GM21723 (cell line): Measurements from ENCODE around the gene CACUL1.
"Not testable (repeated sequence)": the region's sequence is repeated elsewhere in the genome, so short reads cannot be mapped to it uniquely, and the experiment has no call there.

Experiments used
- ATAC-seq: cut with Tn5 transposase; IDR thresholded peaks from one replicate; pipeline ENCODE4 v1.9.1; 2021; ENCODE audit warnings: mild to moderate bottlenecking, moderate library complexity; ENCODE audit not compliant: unreplicated experiment

The CACUL1 gene

DNA sequence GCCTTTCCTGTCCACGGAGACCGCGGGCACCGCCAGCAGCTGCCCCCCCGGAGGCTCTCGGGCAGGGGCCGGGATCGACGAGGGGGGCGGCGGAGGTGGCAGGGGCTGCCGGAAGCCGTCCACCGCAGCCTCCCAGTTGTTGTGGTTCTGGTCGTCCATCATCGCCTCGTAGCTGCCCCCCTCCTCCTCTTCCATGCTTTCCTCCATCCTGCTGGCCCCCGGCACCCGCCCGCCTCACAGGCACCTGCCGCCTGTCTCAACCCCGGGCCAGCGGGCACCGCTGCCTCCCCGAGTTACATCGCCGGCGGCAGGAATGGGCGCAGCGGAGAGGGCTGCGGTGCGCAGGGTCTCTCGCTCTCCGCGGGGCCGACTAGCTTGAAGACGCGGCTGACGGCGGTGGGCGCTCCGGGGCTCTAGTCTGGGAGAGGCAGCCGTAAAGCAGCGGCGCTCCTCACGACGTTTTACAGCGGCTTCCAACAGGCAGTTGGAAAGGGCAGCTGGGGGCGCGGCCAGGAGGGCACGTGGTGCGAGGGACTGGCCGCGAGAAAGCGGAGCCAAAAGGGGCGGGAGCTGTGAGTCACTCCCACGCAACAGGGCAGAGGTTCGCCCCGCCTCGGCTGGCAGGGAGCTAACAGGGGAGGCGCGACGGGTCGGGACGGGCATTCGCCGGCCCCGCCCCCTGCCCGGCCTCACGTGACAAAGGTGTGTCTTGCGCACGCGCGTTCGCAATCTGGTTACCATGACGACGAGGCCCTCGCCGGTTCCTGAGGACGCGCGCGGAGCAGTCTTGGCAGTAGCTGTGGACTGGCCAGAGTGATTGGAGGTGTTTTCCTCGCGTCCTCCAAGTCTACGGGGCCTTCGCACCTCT is at the start of gene CACUL1:
Gene CACUL1, minus strand, starts transcription at position 415 of the 868 bp plus-strand sequence. Its CDS starts 208 bp downstream, at position 207.
- ATAC-seq = peak; percentile 94

DNA sequence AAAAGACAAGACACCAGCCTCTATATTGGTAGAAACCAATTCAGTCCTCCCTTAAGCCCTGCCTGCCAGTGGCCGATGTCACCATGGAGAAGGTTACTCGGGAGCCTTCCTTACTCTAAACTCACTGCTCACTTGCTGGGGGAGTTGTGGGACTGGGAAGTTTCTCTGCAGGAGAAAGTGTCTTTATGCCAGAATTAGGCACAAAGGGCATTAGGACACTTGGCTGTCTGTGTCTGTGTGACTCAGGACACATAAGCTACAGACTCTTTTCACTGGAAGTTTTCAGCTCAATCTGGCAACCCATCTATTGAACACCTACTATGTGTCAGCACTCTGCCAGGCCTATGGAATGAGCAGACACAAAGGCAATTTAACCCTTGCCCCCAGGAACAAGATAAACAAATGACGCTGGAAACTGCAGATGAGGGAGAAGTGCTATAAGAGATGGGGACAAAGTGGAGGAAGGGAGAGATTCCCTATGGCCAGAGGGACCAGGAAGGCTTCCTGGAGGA is 49.5 kb upstream of the CACUL1 start:
- ATAC-seq = no peak

DNA sequence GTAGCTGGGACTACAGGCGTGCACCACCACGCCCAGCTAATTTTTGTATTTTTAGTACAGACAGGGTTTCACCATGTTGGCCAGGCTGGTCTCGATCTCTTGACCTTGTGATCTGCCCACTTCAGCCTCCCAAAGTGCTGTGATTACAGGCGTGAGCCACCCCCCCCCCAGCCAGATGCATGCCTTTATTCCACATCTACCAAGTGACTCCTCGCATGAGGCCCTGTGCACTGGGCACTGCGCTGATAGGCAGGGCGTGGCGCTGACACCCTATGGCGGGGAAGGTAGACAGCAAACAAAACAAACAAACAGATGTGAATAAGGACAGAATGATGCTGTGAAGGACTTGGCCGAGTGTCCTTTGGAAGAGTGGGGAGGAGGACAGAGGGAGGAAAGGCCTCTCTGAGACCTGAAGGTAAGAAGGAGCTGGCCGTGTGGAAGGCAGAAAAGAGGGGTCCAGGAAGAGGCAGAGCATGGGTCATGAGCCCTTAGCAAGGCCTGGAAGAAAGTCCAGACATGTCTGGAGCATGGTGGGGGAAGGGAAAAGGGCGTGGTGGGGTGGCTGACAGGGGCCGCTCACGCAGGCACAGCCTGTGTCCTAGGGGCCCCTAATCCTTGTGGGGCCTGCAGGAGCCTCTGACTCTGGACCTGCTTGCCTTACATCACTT is 47.5 kb upstream of the CACUL1 start:
- ATAC-seq = no peak

GRCh38 chr10:118800920-118801319 is 46.1 kb upstream of the CACUL1 start:
- ATAC-seq = no peak

DNA sequence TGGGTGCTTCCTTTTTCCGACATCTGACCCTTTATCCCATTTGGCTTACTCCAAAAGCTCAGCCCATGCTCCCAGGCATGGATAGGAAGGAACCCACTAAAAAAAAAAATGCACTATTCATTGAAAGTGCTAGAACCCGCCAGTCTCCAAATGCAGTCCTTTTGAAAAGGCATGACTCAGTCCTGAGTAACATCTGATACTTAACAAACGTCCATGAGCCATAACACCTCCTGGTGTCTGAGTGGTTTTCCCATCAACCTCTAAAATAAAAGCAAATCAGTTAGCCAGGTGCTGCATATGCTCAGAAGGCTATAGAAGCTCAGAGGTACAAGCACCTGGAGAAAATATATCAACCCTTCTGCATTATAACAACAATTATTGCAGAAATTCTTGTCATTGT is 45.0 kb upstream of the CACUL1 start:
- no peak for ATAC-seq

GRCh38 chr10:118798231-118798662 is 43.5 kb upstream of the CACUL1 start:
- ATAC-seq = no peak

DNA sequence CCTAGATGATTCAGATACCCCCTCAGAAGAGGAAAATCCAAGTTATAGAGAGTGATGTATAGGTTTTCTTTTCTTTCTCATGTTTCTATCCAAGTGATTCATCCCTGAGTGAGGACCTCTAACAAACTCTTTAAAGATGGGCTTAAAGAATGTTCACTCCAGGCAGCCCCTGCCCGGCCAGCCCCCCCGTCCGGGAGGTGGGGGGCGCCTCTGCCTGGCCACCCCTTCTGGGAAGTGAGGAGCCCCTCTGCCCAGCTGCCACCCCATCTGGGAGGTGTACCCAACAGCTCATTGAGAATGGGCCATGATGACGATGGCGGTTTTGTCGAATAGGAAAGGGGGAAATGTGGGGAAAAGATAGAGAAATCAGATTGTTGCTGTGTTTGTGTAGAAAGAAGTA is 40.2 kb upstream of the CACUL1 start:
- not testable (repeated sequence) for ATAC-seq

- no peak for ATAC-seq
Observed at GRCh38 chr10:118793545-118793944, 38.8 kb upstream of the CACUL1 start.

GRCh38 chr10:118792526-118792925 is 37.8 kb upstream of the CACUL1 start:
- ATAC-seq = no peak

- ATAC-seq = no peak
Observed at GRCh38 chr10:118790058-118790457, 35.3 kb upstream of the CACUL1 start.

DNA sequence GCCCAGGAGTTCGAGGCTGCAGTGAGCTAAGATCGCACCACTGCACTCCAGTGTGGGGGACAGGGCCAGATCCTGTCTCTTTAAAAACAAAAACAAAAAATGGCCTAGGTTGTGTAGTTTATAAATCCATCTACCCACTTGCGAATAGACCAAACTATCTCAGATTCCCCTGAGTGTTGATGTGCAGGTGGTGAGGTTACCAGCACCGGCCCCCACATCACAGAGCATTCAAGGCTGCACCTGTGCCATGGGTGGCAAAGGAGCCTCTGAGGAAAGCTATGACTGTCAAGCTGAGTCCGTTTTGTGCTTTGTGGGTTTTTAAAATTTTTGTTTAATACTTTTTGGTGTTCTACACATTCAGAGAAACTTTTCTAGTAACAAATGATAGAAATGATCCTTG is 30.8 kb upstream of the CACUL1 start:
- ATAC-seq = no peak

- no peak for ATAC-seq
Observed at GRCh38 chr10:118783776-118784545, 29.2 kb upstream of the CACUL1 start.

DNA sequence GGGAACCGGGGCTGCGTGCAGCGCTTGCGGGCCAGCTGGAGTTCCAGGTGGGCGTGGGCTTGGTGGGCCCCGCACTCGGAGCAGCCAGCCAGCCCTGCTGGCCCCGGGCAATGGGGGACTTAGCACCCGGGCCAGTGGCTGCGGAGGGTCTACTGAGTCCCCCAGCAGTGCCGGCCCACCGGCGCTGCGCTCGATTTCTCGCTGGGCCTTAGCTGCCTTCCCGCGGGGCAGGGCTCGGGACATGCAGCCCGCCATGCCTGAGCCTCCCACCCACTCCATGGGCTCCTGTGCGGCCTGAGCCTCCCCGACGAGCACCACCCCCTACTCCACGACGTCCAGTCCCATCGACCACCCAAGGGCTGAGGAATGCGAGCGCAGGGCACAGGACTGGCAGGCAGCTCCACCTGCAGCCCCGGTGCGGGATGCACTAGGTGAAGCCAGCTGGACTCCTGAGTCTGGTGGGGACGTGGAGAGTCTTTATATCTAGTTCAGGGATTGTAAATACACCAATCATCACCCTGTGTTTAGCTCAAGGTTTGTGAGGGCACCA is 28.2 kb upstream of the CACUL1 start:
- not testable (repeated sequence) for ATAC-seq

DNA sequence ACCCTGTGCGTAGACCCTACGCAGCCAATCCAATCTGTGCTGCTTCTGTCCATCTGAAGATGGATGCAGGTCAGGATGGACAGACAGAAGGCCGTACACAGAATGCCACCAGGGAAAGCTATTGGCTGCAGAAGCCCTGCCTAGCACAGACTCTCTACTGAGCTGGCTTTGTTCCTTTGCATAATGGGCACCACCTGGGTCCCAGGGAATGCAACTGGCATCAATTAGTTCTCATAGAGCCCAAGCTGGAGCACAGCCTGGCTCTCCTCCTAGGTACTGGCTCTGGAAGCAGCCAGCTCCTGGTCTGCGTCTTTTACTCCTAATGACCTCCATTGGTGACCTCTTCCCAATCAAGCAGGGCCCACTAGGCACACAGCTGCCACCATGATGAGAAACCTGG is 26.8 kb upstream of the CACUL1 start:
- no peak for ATAC-seq

- no peak for ATAC-seq
Observed at GRCh38 chr10:118778727-118779126, 24.0 kb upstream of the CACUL1 start.

- ATAC-seq = no peak
Observed at GRCh38 chr10:118776960-118777359, 22.2 kb upstream of the CACUL1 start.

DNA sequence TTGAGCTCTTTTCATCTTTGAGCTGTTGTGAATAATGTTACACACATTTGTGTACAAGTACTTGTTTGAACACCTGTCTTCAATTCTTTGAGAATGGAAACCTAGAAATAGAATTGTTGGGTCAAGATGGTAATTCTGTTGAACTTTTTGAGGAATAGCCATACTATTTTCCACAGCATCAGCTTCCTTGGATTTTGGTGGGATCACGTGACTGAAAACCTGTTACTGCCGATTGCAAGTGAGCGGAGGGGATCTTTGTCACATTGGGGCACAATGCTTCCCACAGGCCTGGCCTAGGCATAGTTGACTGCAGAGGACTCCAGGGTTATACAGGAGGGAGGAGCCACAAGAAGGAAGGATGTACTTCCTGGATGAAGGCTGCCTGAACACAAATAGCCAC is 21.3 kb upstream of the CACUL1 start:
- ATAC-seq = no peak

GRCh38 chr10:118775478-118775877 is 20.7 kb upstream of the CACUL1 start:
- ATAC-seq = no peak

- ATAC-seq = no peak
Observed at GRCh38 chr10:118773041-118773440, 18.3 kb upstream of the CACUL1 start.

GRCh38 chr10:118771976-118772375 is 17.2 kb upstream of the CACUL1 start:
- ATAC-seq = no peak
